Activated CD4-positive, alpha-beta T cell treated with anti-CD3 and anti-CD28 coated beads for 1 hour (primary cell): ENCODE results near the gene RAMP1.
A peak's percentile ranks its signal among the peaks of the same experiment; 100 is the strongest.
"Not testable (repeated sequence)": the region's sequence is repeated elsewhere in the genome, so short reads cannot be mapped to it uniquely, and the experiment has no call there.

Source experiments
- DNase-seq: peaks from one replicate; pipeline ENCODE4 v3.0.0-alpha.2; 2020

RAMP1 gene

GRCh38 chr2:237921967-237922492, 62.6 kb downstream of the RAMP1 start:
- no peak for DNase-seq

- no peak for DNase-seq
Measured at GRCh38 chr2:237922641-237923361, 63.4 kb downstream of the RAMP1 start.

- peak; percentile 64 for DNase-seq
Measured at GRCh38 chr2:237923481-237924163, 64.2 kb downstream of the RAMP1 start.

GRCh38 chr2:237924164-237924534, 64.7 kb downstream of the RAMP1 start:
- no peak for DNase-seq

- no peak for DNase-seq
Measured at GRCh38 chr2:237927135-237927534, 67.7 kb downstream of the RAMP1 start.

- DNase-seq: no peak
Measured at GRCh38 chr2:237927986-237928385, 68.6 kb downstream of the RAMP1 start.

- no peak for DNase-seq
Measured at GRCh38 chr2:237929979-237930378, 70.6 kb downstream of the RAMP1 start.

GRCh38 chr2:237931205-237931721, 71.8 kb downstream of the RAMP1 start:
- no peak for DNase-seq

- no peak for DNase-seq
Measured at GRCh38 chr2:237932731-237933131, 73.3 kb downstream of the RAMP1 start.

- DNase-seq: no peak
Measured at GRCh38 chr2:237934186-237934585, 74.8 kb downstream of the RAMP1 start.

- no peak for DNase-seq
Measured at GRCh38 chr2:237935740-237936452, 76.5 kb downstream of the RAMP1 start.

- DNase-seq: no peak
Measured at GRCh38 chr2:237939251-237939650, 79.8 kb downstream of the RAMP1 start.

- no peak for DNase-seq
Measured at GRCh38 chr2:237940828-237941227, 81.4 kb downstream of the RAMP1 start.

GRCh38 chr2:237941239-237941638, 81.8 kb downstream of the RAMP1 start:
- DNase-seq: no peak

GRCh38 chr2:237942513-237942899, 83.1 kb downstream of the RAMP1 start:
- no peak for DNase-seq

GRCh38 chr2:237943395-237944094, 84.1 kb downstream of the RAMP1 start:
- DNase-seq: no peak

- DNase-seq: no peak
Measured at GRCh38 chr2:237944302-237944701, 84.9 kb downstream of the RAMP1 start.

- no peak for DNase-seq
Measured at GRCh38 chr2:237946423-237946822, 87.0 kb downstream of the RAMP1 start.

- DNase-seq: not testable (repeated sequence)
Measured at GRCh38 chr2:237951354-237951753, 91.9 kb downstream of the RAMP1 start.

- DNase-seq: no peak
Measured at GRCh38 chr2:237951878-237952277, 92.5 kb downstream of the RAMP1 start.

GRCh38 chr2:237952851-237953250, 93.4 kb downstream of the RAMP1 start:
- DNase-seq: no peak

GRCh38 chr2:237955640-237956401, 96.4 kb downstream of the RAMP1 start:
- no peak for DNase-seq
